GM19035 (cell line): Measurements from ENCODE around the gene COL1A2.

Experiments
- ATAC-seq: cut with Tn5 transposase; IDR thresholded peaks from one replicate; pipeline ENCODE4 v1.9.1; 2021; ENCODE audit not compliant: unreplicated experiment

Gene COL1A2

DNA sequence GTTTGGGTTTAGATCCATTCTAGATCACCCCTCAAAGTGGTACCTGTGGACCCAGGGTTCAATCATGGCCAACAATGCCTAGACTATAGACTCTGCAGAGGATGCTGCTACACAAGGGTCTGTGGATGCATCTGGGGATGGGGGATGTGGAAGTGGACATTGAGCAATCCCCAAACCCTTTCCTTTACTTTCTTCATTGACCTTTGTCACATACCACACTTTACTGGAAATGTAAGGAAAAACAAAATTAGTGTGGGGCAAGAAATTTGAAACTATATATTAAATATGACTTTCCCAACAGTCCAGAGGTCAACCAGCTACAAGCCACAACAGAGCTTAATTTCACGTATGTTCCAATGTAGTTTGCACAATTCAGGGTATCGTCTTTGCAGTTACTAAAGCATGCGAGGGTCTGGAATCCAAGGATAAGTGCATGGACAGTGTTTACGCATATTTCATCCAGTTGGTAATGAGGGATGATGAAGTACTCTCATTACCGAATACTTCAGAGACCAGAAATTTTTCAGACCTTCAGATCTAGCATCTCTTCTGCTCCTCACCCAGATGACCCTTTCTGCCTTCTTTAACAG, 81.7 kb downstream of the COL1A2 start:
- no peak for ATAC-seq

DNA sequence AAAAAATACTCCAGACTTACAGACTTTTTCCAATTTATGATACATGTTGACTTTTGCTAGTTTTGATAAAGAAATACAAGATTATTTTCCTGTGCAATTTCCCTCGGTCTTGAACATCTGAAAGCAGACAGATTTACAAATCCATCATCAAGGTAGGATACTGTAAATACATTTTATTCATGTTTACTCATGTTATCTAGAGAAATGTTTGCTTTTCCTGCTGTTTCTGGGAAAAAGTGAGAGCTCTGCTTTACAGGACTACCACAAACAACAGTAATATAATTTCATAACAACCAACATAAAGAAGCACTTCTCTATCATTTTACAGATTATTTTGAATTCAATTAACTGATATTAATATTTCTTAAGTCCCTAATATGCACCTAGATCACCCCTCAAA, 83.2 kb downstream of the COL1A2 start:
- ATAC-seq, result no peak

DNA sequence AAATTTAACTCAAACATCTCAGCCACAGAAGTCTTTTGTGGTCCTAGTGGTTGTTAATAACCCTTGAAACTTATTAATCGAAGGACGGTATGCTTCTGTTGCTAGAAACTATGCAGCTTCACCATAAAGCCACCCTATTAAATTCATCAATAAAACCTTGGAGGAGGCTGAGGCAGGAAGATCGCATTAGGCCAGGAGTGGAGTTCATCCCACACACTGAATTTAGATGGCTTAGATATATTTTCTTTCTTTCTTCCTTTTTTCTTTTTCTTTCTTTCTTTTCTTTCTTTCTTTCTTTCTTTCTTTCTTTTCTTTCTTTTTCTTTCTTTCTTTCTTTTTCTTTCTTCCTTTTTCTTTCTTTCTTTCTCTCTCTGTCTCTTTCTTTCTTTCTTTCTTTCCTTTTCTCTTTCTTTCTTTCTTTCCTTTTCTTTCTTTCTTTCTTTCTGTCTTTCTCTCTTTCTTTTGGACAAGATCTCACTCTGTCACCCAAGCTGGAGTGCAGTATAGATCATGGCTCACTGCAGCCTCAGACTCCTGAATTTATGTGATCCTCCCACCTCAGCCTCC, 84.0 kb downstream of the COL1A2 start:
- no peak for ATAC-seq
